H1 (cell line): Measurements from ENCODE around the gene ERC1. TPM values are rescaled to one million over a fixed set of nuclear protein-coding genes. Genes with fewer than 3 reads are reported as not detected.
A peak's percentile ranks its signal among the peaks of the same experiment; 100 is the strongest.

Source experiments
- CTCF ChIA-PET: fragments of 300-600 bp; sonication (Branson Sonifier 250); formaldehyde crosslinking; loops from one replicate; lab custom pipeline; 2021; ENCODE audit not compliant: partially characterized antibody; lab: Charles Lee
- POLR2A ChIA-PET: fragments of 300-600 bp; sonication (Branson Sonifier 250); formaldehyde crosslinking; loops from one replicate; lab custom pipeline; 2021; ENCODE audit warnings: inconsistent platforms; ENCODE audit not compliant: partially characterized antibody; lab: Charles Lee
- DNase-seq, 2 experiments: peaks; one replicate each; pipeline versions ENCODE4 v3.0.0 to v3.0.0-alpha.2; 2010 to 2022; ENCODE audit warnings: low spot score in 2 of 2, low read depth in 1 of 2, mixed read lengths in 1 of 2
- FAIRE-seq: peaks from 2 replicates; lab custom pipeline; 2011; peaks lifted over from hg19 to GRCh38; lab: Jason Lieb, UNC
- H2AFZ ChIP-seq: 2 replicates; pipeline ENCODE4 v1.8.1; 2012; ENCODE audit warnings: low read length, inconsistent platforms
- H2AK5ac ChIP-seq: 2 replicates; pipeline ENCODE4 v1.6.1; 2013; ENCODE audit warnings: low read depth, low read length
- H2BK120ac ChIP-seq: replicated peaks from 2 replicates; pipeline ENCODE3; 2013; ENCODE audit warnings: low read depth, low read length, inconsistent platforms
- H2BK12ac ChIP-seq: 2 replicates; pipeline ENCODE4 v1.6.1; 2013; ENCODE audit warnings: low read depth, low read length
- H2BK15ac ChIP-seq: 2 replicates; pipeline ENCODE4 v1.6.1; 2013; ENCODE audit warnings: low read length
- H2BK20ac ChIP-seq: 2 replicates; pipeline ENCODE4 v1.6.1; 2013; ENCODE audit warnings: low read length
- H2BK5ac ChIP-seq: 2 replicates; pipeline ENCODE4 v1.6.1; 2013; ENCODE audit warnings: low read depth, low read length
- H3K14ac ChIP-seq: 2 replicates; pipeline ENCODE4 v1.6.1; 2013; ENCODE audit warnings: inconsistent platforms; ENCODE audit not compliant: insufficient read length
- H3K18ac ChIP-seq: 2 replicates; pipeline ENCODE4 v1.6.1; 2013; ENCODE audit warnings: low read length; ENCODE audit errors: extremely low read depth
- H3K23ac ChIP-seq: 2 replicates; pipeline ENCODE4 v1.6.1; 2013; ENCODE audit warnings: inconsistent platforms; ENCODE audit not compliant: insufficient read length
- H3K23me2 ChIP-seq: 2 replicates; pipeline ENCODE4 v1.6.1; 2013; ENCODE audit warnings: low read depth, low read length
- H3K27ac ChIP-seq: 2 replicates; pipeline ENCODE4 v1.6.1; 2011; ENCODE audit warnings: low read depth, low read length, inconsistent platforms
- H3K27me3 ChIP-seq, 4 experiments: replicated peaks in 1 of 4; 1 replicate in 1 of 4; 2 replicates in 3 of 4; pipeline versions ENCODE4 v1.6.1 to v1.8.1; 2011 to 2013; ENCODE audit warnings: low read length in 3 of 4, mild to moderate bottlenecking in 3 of 4, inconsistent platforms in 2 of 4, mixed read lengths in 2 of 4, moderate library complexity in 1 of 4; ENCODE audit not compliant: control insufficient read depth in 3 of 4, insufficient read depth in 3 of 4; ENCODE audit errors: extremely low read depth in 1 of 4
- H3K36me3 ChIP-seq, 4 experiments: 2 replicates each; pipeline versions ENCODE4 v1.6.1 to v1.8.1; 2011 to 2013; ENCODE audit warnings: mild to moderate bottlenecking in 4 of 4, low read length in 3 of 4, moderate library complexity in 2 of 4, control low read depth in 1 of 4, inconsistent platforms in 1 of 4; ENCODE audit not compliant: insufficient read depth in 4 of 4, control insufficient read depth in 2 of 4
- H3K4ac ChIP-seq: replicated peaks from 2 replicates; pipeline ENCODE3; 2013; ENCODE audit warnings: low read length, low read depth, mixed read lengths, inconsistent platforms; ENCODE audit not compliant: insufficient read length
- H3K4me1 ChIP-seq, 4 experiments: replicated peaks in 1 of 4; 1 replicate in 1 of 4; 2 replicates in 3 of 4; pipeline versions ENCODE4 v1.6.1 to v1.8.1; 2011 to 2013; ENCODE audit warnings: low read length in 3 of 4, inconsistent platforms in 2 of 4, mixed read lengths in 1 of 4; ENCODE audit not compliant: insufficient read depth in 4 of 4, control insufficient read depth in 3 of 4
- H3K4me2 ChIP-seq, 2 experiments: 2 replicates each; pipeline versions ENCODE4 v1.6.1 to v1.8.1; 2011 to 2013; ENCODE audit warnings: low read depth in 2 of 2, low read length in 2 of 2, control low read depth in 1 of 2, inconsistent platforms in 1 of 2, mild to moderate bottlenecking in 1 of 2; ENCODE audit not compliant: insufficient read depth in 1 of 2
- H3K4me3 ChIP-seq, 4 experiments: fragments of 200-600, 300-600 bp in 1 of 4; sonication (generic), shearing (Covaris generic), sonication (Bioruptor Twin) in 1 of 4; 2 replicates each; pipeline versions ENCODE4 v1.5.1 to v1.8.1; 2011 to 2016; ENCODE audit warnings: low read length in 4 of 4, low read depth in 3 of 4, control low read depth in 2 of 4, inconsistent platforms in 2 of 4, mild to moderate bottlenecking in 2 of 4, mixed read lengths in 1 of 4, moderate library complexity in 1 of 4; ENCODE audit not compliant: insufficient read depth in 2 of 4; ENCODE audit errors: extremely low read depth in 1 of 4
- H3K56ac ChIP-seq: replicated peaks from 2 replicates; pipeline ENCODE3; 2013; ENCODE audit warnings: low read depth, mild to moderate bottlenecking, mixed read lengths, low read length, inconsistent platforms; ENCODE audit not compliant: insufficient read length
- H3K79me1 ChIP-seq: 2 replicates; pipeline ENCODE4 v1.6.1; 2013; ENCODE audit warnings: low read depth, low read length, control low read depth
- H3K79me2 ChIP-seq, 2 experiments: 2 replicates each; pipeline versions ENCODE4 v1.6.1 to v1.8.1; 2012 to 2013; ENCODE audit warnings: low read length in 2 of 2, mild to moderate bottlenecking in 2 of 2, inconsistent platforms in 1 of 2; ENCODE audit not compliant: insufficient read depth in 2 of 2, control insufficient read depth in 1 of 2
- H3K9ac ChIP-seq, 4 experiments: replicated peaks in 1 of 4; 1 replicate in 1 of 4; 2 replicates in 3 of 4; pipeline versions ENCODE4 v1.6.1 to v1.8.1; 2011 to 2013; ENCODE audit warnings: low read depth in 3 of 4, low read length in 3 of 4, control low read depth in 2 of 4, mild to moderate bottlenecking in 2 of 4, moderate library complexity in 2 of 4, inconsistent platforms in 1 of 4; ENCODE audit errors: extremely low read depth in 1 of 4
- H3K9me3 ChIP-seq, 2 experiments: 2 replicates each; pipeline versions ENCODE4 v1.6.1 to v1.8.1; 2012 to 2013; ENCODE audit warnings: mild to moderate bottlenecking in 2 of 2, moderate library complexity in 2 of 2, control low read depth in 1 of 2, inconsistent platforms in 1 of 2, low read depth in 1 of 2, low read length in 1 of 2, mixed read lengths in 1 of 2; ENCODE audit not compliant: insufficient read depth in 2 of 2
- H4K20me1 ChIP-seq, 2 experiments: replicated peaks in 1 of 2; 2 replicates each; pipeline versions ENCODE3 to v1.8.1; 2011 to 2013; ENCODE audit warnings: inconsistent platforms in 2 of 2, low read length in 2 of 2, mild to moderate bottlenecking in 1 of 2; ENCODE audit not compliant: insufficient read depth in 2 of 2, control insufficient read depth in 1 of 2
- H4K5ac ChIP-seq: 2 replicates; pipeline ENCODE4 v1.6.1; 2013; ENCODE audit warnings: low read length, low read depth, mixed read lengths, inconsistent platforms; ENCODE audit not compliant: insufficient read length
- H4K8ac ChIP-seq: 2 replicates; pipeline ENCODE4 v1.8.0; 2013; ENCODE audit warnings: mild to moderate bottlenecking, moderate library complexity, low read length, inconsistent platforms; ENCODE audit not compliant: insufficient read depth; ENCODE audit errors: extremely low read depth
- H4K91ac ChIP-seq: replicated peaks from 2 replicates; pipeline ENCODE3; 2013; ENCODE audit warnings: low read length, mixed read lengths, inconsistent platforms; ENCODE audit not compliant: insufficient read length
- MAFK ChIP-seq: IDR thresholded peaks from 2 replicates; pipeline ENCODE4 v1.6.1; 2012; ENCODE audit warnings: low read depth, mild to moderate bottlenecking, improper control_type of control experiment, low read length
- polyA plus RNA-seq, 7 experiments: library from polyadenylated mRNA; depleted of rRNA in 3 of 7; stranded (reverse) in 5 of 7; unstranded in 2 of 7; fragments of >200 nt in 5 of 7; fragments of 200-250 nt in 2 of 7; gene quantifications; 1 replicate in 5 of 7; 2 replicates in 1 of 7; 4 replicates in 1 of 7; pipeline versions ENCODE4 v1.2.1 to v1.2.3, GENCODE V29; 2011 to 2013; ENCODE audit warnings: missing spikeins in 2 of 7, mixed read lengths in 2 of 7
- total RNA-seq: library from RNA; stranded (reverse); fragmentation: NEBNext Ultra II Directional; extraction: Animal tissue kit (Norgen Biotek cat#: 25700); gene quantifications from 2 replicates; pipeline ENCODE4 v1.2.1, GENCODE V29; 2021

Gene ERC1
- total and polyA plus RNA-seq, 2 of the 8 experiments (the other 6 are each of a cell fraction or from before 2014, with no cell fraction given): 7.8 to 45.7 TPM

DNA sequence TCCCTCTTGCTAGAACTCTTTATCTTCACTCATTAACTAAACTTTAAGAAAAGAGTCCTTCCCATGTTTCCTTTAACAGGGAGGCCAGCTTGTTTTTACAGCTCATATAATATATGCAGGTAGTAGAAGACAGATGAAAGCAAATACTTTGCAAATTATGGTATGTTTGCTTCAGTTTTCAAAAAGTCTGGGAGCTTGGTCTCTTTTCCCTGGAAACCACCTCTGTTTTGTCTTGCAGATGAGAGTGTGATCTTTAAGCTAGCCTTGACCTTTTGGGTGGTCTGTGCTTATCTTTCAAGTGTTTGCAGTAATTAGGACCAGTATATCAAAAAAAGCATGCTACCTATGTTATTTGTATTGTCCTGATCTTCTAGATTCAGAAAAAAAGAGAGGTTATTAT, 62.7 kb downstream of the ERC1 start:
- Histone ChIP-seq H3K9me3 (0 out of 4 replicates have a peak, but pooled peaks cover 0 to 3% of the 10 kb centered on the region in 2 experiments), H3K14ac (no peak overlapping the region), H2AK5ac (no peak overlapping the region), H4K8ac (no peak overlapping the region), H3K79me2 (peaks cover 0 to 18% of the 10 kb centered on the region in 2 experiments; a peak in 2 of 4 replicates), H3K36me3 (no peaks in the 10 kb centered on the region; a peak in 1 of 8 replicates), H3K4me1 (peaks cover 6 to 23% (median 13%) of the 10 kb centered on the region in 4 experiments), H2AFZ (no peak overlapping the region), H2BK5ac (no peak overlapping the region), H2BK12ac (no peak overlapping the region), H3K4me3 (peak overlapping the region in 1 of 4 experiments; percentile 33; a peak in 2 of 8 replicates), H3K23me2 (no peaks in the 10 kb centered on the region), H3K23ac (no peak overlapping the region), H3K9ac (no peak overlapping the region), H4K5ac (no peak overlapping the region), H3K79me1 (peaks cover 3% of the 10 kb centered on the region), H3K27ac (no peak overlapping the region), H2BK20ac (no peak overlapping the region), H3K4ac (no peak overlapping the region), H3K18ac (no peak overlapping the region), H3K4me2 (peak overlapping the region; percentile 49 to 56; a peak in 3 of 4 replicates), H3K27me3 (no peaks in the 10 kb centered on the region), H2BK120ac (no peak overlapping the region), H2BK15ac (no peak overlapping the region), H4K20me1 (no peaks in the 10 kb centered on the region), H3K56ac (no peak overlapping the region), H4K91ac (no peak overlapping the region)
- POLR2A ChIA-PET: no interaction called here
- CTCF ChIA-PET: interaction anchor here (0.6 to 1.1 kb wide), 2 partner anchors 9 to 39 kb away, joined by 3 to 4 read pairs; no protein-coding TSS in a partner anchor
- no peak for TF ChIP-seq MAFK
- DNase-seq: no peak
- no peak for FAIRE-seq
